OCI-M2 (cell line): Measurements from ENCODE around the gene IGF1.

Source experiments
- DNase-seq: peaks from one replicate; lab custom pipeline; 2025; ENCODE audit not compliant: unreplicated experiment; lab: John Stamatoyannopoulos, UW

Gene IGF1

GRCh38 chr12:102497743-102498142 lies 17.4 kb upstream of the IGF1 start:
- no peak for DNase-seq

DNA sequence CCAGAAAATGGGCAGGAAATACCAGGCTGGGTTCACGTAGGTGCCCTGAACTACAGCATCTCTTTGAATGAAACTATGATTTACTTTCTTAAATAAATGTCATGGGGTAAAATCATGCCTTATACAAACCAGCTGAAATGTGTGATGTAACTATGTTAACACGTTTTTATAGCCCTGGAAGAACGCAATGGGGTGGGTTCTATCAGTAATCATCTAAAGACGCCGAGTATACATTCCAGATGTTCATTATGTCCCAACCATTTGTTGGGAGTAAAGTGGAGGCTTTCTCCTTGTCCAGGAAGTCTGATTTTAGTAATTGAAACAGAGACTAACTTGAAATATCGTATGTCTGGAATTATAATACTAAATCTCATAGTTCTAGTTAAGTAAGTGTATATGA lies 16.2 kb upstream of the IGF1 start:
- no peak for DNase-seq

- DNase-seq = no peak
Measured at GRCh38 chr12:102487226-102487625, 6.9 kb upstream of the IGF1 start.

DNA sequence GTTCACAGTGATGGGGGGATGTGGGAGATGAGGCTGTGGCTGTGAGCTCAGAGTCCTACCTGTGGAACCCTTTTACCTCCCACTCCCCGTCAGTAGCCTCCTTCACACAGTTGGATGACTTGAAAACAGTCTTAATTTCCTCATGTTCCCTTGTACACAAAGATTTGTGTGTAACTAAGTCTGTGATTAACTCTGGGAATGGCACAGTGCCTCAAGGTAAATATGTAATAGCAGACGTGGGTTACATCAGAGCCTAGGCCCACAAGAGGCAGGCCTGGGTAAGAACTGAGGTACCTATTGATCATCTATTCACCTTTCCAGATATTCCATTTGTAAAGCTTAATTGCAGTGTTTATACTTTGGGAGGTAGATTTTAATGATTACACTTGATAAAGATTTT lies 5.8 kb upstream of the IGF1 start:
- DNase-seq = no peak

DNA sequence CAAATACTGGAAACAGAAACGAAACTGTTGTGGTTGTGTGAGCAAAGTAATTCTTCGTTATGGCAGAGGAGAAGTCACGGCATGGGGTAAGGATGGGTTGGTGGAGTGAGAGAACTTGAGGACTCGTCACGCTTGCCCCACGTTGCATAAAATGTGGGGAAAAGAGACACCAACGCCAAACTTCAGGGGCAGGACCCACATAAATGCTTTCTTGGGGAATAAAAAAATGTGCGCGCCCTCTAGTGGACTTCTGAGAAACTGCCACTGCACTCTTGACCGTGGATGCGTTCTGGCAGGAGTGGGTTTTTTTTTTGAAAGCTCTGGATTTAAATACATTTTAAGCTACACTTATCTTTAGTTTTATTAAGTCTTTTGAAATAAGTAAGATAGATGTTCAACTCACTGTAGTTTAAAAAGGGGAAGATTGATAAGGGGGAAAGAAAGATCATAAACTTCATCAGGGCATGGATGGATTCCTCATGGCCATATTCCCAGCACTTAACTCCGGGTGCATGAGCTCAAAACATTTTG lies 4.1 kb upstream of the IGF1 start:
- peak; percentile 5 for DNase-seq

DNA sequence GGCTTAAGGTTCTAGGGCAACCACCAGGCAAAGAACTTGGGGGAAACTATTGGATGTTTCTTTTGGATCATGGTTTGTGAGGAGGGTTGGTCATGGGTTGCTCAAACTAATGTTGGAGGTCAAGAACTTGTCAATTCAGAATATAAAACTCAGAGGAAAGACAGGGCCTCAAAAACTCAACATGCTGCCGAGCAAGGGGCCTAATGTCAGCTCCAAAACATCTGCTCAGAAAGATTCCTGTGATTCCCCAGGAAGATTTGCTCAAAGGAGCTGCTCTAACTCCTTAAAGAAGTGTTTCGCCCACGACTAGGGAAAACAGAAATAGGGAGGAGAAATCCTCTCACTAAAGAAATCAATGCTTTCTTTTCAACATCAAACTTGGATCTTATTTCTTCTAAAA lies 3.7 kb upstream of the IGF1 start:
- DNase-seq = no peak

DNA sequence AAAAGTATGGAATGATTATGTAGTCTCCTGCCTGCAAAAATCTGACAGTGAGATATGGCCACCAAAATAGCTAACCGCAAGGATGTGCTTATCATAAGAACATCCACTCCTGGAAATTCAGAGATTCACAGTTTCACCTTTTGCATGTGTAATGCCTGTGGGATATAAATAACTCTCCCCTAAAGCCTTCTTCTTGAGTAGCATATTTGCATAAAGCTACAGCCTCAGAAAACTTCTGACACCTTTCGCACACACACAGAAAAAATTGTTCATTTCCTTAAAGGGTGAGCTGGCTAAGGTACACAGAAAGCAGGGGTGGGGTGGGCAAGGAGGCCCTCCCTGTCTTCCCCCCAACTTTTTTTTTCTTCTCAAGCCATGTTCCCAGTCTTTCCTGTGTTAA lies 3.1 kb upstream of the IGF1 start:
- DNase-seq = no peak

GRCh38 chr12:102481705-102482425 lies 1.5 kb upstream of the IGF1 start:
- DNase-seq = no peak

DNA sequence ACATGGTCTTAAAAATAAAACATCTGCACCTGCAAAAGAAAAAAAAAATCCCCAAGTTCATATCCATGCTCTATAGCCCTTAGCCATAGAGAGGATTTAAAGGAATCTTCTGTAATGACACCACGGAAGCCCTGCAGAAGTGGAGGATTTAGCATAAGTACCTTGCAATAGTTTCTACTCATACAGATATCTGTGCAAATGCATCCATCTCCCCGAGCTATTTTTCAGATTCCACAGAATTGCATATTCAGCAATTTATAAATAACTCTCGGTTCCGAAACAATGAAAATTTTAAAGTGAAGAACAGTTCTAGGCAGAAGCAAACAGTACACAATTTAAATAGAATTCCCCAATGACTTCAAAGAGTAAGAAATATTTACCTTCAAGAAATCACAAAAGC lies 424 bp downstream of the IGF1 start:
- DNase-seq = no peak

- DNase-seq = no peak
Measured at GRCh38 chr12:102479099-102479885, 1.1 kb downstream of the IGF1 start.

DNA sequence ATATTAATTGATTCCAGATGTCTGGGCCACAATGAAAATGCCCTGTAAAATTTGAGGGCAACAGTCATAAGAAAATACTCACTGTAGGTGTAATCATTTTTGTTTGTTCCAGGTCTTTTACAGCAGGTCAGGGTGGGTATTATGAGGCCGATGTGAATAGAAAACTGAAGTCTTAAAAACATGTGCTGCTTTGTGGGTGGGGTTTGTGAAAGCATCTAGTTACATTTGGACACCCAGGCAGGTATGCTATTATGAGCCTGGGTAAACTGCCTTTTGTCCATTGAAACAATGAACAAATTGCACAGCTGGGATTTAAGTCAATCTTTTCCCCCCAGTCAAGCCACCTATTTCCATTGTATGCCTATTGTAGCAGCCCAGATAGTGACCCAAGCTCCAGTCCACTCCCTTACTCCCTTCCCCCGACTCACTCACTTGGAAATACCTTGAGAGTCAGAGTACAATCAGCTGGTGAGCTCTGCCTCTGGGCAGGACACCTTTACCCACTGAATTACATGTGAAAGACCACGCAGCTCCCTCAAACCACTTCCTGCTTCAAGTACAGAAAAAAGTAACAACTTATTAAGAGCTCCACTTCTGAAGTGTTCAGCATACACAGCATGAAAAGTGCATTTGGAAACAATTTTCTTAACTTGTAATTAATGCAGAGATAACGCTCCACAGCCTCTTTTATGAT lies 1.8 kb downstream of the IGF1 start:
- DNase-seq = no peak

DNA sequence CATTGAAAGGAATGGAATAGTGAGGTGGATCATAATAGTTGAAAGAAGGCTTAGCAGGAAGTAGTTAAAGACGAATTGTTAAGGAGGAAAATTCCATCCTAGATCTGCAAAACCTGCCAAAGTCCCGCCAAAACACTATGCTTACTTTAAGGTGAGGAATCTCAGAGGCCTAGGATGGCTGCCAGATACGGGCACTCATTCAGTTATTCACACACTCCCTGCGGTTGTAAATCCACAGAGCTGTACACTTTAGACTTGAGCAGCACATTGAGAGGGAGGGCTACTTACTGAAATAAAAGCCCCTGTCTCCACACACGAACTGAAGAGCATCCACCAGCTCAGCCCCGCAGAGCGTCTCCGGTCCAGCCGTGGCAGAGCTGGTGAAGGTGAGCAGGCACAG lies 5.0 kb downstream of the IGF1 start:
- no peak for DNase-seq

- no peak for DNase-seq
Measured at GRCh38 chr12:102474438-102475064, 5.8 kb downstream of the IGF1 start.

DNA sequence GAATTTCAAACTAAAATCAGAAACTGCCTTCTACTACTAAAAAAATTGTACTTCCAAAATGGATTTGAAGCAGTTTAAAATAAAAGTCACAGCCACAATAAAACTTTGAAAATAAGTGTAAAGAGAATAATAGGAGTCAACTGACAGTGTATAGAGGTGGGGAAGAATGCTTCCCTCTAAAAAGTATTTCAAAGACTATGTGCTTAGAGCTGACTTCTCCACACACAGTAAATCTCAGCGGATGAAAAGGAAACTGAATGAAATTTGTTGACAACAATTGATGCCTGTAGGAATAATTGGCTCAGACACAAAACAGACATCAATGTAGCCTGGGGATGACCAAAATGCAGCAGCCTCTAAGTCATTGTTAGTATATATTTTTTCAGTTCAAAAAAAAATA lies 7.9 kb downstream of the IGF1 start:
- DNase-seq = no peak

DNA sequence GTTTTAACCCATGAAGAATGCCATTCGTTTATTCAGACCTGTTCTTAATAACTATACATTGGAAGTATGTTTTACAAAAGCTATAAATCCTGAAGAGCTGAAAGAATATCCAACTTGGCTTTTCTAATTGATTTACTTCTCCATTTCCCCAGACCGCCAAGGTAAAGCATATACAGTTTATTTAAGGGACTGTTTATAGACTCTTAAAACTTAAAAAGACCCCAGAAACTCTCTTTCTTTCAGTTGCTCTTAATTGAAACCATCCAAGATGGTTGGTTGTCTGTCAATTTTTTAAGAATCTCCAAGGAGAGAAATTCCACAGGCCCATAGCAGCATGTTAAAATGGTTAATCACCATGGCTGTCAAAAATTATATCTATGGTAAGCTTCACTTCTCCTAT lies 8.8 kb downstream of the IGF1 start:
- DNase-seq = no peak

- DNase-seq = no peak
Measured at GRCh38 chr12:102470945-102471344, 9.4 kb downstream of the IGF1 start.

DNA sequence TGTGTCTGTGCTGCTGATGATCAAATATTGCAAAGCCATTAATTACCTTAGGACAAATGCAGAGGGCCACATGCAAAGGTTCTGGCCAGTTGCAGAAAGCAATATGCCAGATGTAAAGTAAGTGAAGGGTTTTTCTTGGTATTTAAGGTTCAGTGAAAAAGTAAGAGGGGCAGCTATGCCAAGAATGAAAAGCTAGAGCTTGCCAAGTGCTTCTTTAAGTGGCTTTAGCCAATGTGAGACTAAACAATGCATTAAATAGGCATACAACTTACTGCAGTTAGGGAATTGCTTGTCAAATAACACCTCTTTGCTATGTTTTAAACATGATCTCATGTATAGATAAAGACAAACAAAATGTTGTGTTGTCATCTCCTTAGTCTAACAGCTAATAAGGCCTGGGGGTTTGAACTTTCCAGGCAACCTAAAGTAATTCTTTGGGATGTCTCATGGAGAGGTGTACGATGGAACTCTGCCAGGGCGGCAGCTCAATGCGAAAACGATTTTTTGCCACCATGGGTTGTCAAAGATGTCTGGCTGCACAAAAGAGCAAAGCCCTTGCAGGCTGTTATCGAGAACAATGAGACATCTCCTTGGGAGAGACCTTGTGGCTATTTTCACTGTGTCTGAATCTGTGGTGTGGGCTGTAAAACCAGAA lies 12.0 kb downstream of the IGF1 start:
- DNase-seq = no peak

DNA sequence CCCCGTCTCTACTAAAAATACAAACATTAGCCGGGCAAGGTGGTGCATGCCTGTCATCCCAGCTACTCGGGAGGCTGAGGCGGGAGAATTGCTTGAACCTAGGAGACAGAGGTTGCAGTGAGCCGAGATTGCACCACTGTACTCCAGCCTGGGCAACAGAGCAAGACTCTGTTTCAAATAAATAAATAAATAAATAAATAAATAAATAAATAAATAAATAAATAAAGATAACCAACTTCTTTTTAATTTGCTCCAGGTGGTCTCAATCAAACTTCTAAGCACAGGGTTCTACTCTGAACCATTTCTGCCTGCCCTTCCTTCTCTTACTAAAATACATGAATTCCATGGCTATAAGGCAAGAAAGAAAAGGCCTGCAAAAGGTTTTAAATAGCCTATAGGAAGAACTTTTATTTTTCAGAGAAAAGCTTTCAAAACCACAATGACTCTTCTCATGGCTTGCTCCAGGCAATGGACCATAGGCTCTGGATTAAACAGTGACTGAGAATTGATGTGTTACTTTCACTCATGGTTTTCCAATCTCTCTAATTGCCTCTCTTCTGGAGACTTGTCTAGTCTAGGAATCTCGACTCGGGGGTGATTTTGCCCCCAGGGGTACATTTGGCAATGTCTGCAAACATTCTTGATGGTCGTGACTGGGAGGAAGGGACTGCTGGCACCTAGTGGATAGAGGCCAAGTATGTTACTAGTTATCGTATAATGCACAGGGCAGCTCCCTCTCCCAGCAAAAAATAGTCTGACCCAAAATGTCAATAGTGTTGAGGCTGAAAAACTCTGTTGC lies 14.4 kb downstream of the IGF1 start:
- DNase-seq = no peak

- DNase-seq = no peak
Measured at GRCh38 chr12:102463659-102464249, 16.6 kb downstream of the IGF1 start.
